H1 (cell line): ENCODE results near the gene CCDC40.

Experiments used
- CREB1 ChIP-seq: IDR thresholded peaks from 2 replicates; pipeline ENCODE4 v1.6.1; 2012; ENCODE audit warnings: inconsistent platforms
- EP300 ChIP-seq, 2 experiments: IDR thresholded peaks; 1 replicate in 1 of 2; 2 replicates in 1 of 2; pipeline ENCODE4 v1.6.1; 2011 to 2012; ENCODE audit warnings: low read depth in 2 of 2, low read length in 2 of 2, mild to moderate bottlenecking in 2 of 2, borderline replicate concordance in 1 of 2, inconsistent platforms in 1 of 2, moderate library complexity in 1 of 2
- EZH2 ChIP-seq: fragments of 200-600 bp; sonication (generic); IDR thresholded peaks from 2 replicates; pipeline ENCODE4 v1.7.1; 2012; ENCODE audit warnings: low read depth, mild to moderate bottlenecking, moderate library complexity, low read length, inconsistent platforms; ENCODE audit not compliant: severe bottlenecking
- FOSL1 ChIP-seq: IDR thresholded peaks from 2 replicates; pipeline ENCODE4 v1.6.1; 2011; ENCODE audit warnings: mild to moderate bottlenecking, low read depth, low read length, moderate library complexity; ENCODE audit not compliant: insufficient read depth
- GTF2F1 ChIP-seq: IDR thresholded peaks from 2 replicates; pipeline ENCODE4 v1.6.1; 2012; ENCODE audit warnings: low read depth, low read length, improper control_type of control experiment, borderline replicate concordance
- HDAC2 ChIP-seq, 2 experiments: fragments of 300-600 bp in 1 of 2; sonication (generic) in 1 of 2; IDR thresholded peaks; 2 replicates each; pipeline ENCODE4 v1.6.1; 2011 to 2012; ENCODE audit warnings: low read depth in 2 of 2, low read length in 2 of 2, mild to moderate bottlenecking in 2 of 2, moderate library complexity in 2 of 2, borderline replicate concordance in 1 of 2, inconsistent platforms in 1 of 2
- MAFK ChIP-seq: IDR thresholded peaks from 2 replicates; pipeline ENCODE4 v1.6.1; 2012; ENCODE audit warnings: low read depth, mild to moderate bottlenecking, improper control_type of control experiment, low read length
- POLR2A ChIP-seq, 2 experiments: IDR thresholded peaks; 1 replicate in 1 of 2; 2 replicates in 1 of 2; pipeline ENCODE4 v1.6.1; 2011; ENCODE audit warnings: low read depth in 2 of 2, low read length in 2 of 2, mild to moderate bottlenecking in 2 of 2; ENCODE audit errors: control extremely low read depth in 1 of 2
- POLR2AphosphoS5 ChIP-seq: IDR thresholded peaks from 2 replicates; pipeline ENCODE4 v1.6.1; 2011; ENCODE audit warnings: low read depth, low read length
- RFX5 ChIP-seq: IDR thresholded peaks from 2 replicates; pipeline ENCODE4 v1.6.1; 2011; ENCODE audit warnings: low read depth, low read length, improper control_type of control experiment, borderline replicate concordance
- TAF1 ChIP-seq: IDR thresholded peaks from 2 replicates; pipeline ENCODE4 v1.6.1; 2011; ENCODE audit warnings: mild to moderate bottlenecking, low read depth, low read length
- YY1 ChIP-seq: IDR thresholded peaks from 2 replicates; pipeline ENCODE4 v1.6.1; 2011; ENCODE audit warnings: low read depth, mild to moderate bottlenecking, low read length
- TF ChIP-seq, protein P1 (sequence below), 3 experiments: IDR thresholded peaks; 1 replicate in 2 of 3; 2 replicates in 1 of 3; pipeline versions ENCODE4 v1.5.1 to v1.6.1; 2011; ENCODE audit warnings: low read length in 3 of 3, mild to moderate bottlenecking in 3 of 3, inconsistent platforms in 2 of 3, low read depth in 1 of 3, moderate library complexity in 1 of 3; ENCODE audit not compliant: insufficient read depth in 1 of 3; ENCODE audit errors: control extremely low read depth in 1 of 3
- TF ChIP-seq, protein P2 (sequence below): IDR thresholded peaks from 2 replicates; pipeline ENCODE4 v1.6.1; 2012; ENCODE audit warnings: inconsistent platforms

DNA sequence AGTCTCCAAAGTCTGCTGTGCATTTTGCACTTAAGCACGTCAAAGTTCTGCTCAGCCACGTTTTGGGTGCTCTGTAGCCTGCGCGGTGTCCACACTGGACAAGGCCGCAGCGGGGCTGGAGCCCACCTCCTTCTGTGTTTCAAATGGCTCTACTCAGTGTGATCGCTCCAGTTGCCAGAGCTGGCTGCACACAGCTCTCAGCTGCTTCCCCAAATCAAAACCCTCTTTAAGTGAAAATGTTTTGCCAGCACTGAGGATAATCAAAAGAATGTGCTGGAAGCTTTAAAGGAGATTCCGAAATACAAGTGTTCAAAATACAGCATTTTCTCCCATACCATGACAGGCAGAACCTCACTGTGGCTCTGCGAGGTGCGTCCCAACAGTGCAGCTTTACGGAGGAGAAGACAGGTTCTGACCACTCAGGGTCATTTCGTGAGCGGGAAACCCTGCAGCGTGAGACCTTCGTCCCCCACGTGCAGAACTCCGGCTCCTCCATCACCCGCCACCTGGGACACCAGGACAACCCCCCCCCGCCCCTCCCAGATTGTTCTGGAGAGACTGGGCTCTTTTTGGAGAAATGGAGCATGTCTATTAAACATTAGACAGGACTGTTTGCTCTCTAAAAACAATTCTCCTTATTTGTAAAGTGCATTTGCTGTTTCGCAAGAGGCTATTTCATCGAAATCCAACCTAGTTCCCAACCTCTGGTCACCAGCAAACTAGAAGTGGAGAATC, 17.4 kb upstream of the CCDC40 start:
- TF ChIP-seq TAF1 (no peak), POLR2A (IDR thresholded peaks at IDR 0.05; ENCODE audit: control extremely low read depth in 1 of 2, low read depth in 2 of 2, low read length in 2 of 2) (no peak), POLR2AphosphoS5 (no peak), MAFK (no peak), RFX5 (no peak), EP300 (IDR thresholded peaks at IDR 0.05; ENCODE audit: borderline replicate concordance in 1 of 2, low read depth in 2 of 2, low read length in 2 of 2) (no peak), YY1 (no peak), CREB1 (no peak), FOSL1 (no peak), GTF2F1 (no peak), HDAC2 (IDR thresholded peaks at IDR 0.05; ENCODE audit: borderline replicate concordance in 1 of 2, low read depth in 2 of 2, low read length in 2 of 2) (no peak), EZH2 (no peak)
- TF ChIP-seq, protein P1, sequence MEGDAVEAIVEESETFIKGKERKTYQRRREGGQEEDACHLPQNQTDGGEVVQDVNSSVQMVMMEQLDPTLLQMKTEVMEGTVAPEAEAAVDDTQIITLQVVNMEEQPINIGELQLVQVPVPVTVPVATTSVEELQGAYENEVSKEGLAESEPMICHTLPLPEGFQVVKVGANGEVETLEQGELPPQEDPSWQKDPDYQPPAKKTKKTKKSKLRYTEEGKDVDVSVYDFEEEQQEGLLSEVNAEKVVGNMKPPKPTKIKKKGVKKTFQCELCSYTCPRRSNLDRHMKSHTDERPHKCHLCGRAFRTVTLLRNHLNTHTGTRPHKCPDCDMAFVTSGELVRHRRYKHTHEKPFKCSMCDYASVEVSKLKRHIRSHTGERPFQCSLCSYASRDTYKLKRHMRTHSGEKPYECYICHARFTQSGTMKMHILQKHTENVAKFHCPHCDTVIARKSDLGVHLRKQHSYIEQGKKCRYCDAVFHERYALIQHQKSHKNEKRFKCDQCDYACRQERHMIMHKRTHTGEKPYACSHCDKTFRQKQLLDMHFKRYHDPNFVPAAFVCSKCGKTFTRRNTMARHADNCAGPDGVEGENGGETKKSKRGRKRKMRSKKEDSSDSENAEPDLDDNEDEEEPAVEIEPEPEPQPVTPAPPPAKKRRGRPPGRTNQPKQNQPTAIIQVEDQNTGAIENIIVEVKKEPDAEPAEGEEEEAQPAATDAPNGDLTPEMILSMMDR (IDR thresholded peaks at IDR 0.05; ENCODE audit: control extremely low read depth in 1 of 3, insufficient read depth in 1 of 3, low read depth in 1 of 3, low read length in 3 of 3), result no peak
- TF ChIP-seq, protein P2, sequence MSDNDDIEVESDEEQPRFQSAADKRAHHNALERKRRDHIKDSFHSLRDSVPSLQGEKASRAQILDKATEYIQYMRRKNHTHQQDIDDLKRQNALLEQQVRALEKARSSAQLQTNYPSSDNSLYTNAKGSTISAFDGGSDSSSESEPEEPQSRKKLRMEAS, result no peak
